CD14-positive monocyte (primary cell): ENCODE data around the gene ISCU. TPM values are rescaled to one million over a fixed set of nuclear protein-coding genes. Genes with fewer than 3 reads are reported as not detected.

Source experiments
- DNase-seq, 3 donors: peaks; one replicate each; pipeline ENCODE4 v3.0.0-alpha.2; 2011 to 2022
- H2AFZ ChIP-seq: 2 replicates; pipeline ENCODE4 v1.6.0; 2012; ENCODE audit warnings: mild to moderate bottlenecking, low read depth, low read length, inconsistent platforms; ENCODE audit not compliant: insufficient read depth, poor library complexity, severe bottlenecking
- H3K27ac ChIP-seq, 2 donors: 1 replicate in 1 of 2; 2 replicates in 1 of 2; pipeline ENCODE4 v1.5.1; 2012 to 2013; ENCODE audit warnings: low read length in 2 of 2, control low read depth in 1 of 2, inconsistent platforms in 1 of 2, low read depth in 1 of 2, mild to moderate bottlenecking in 1 of 2
- H3K27me3 ChIP-seq, 2 donors: one replicate each; pipeline versions ENCODE4 v1.6.0 to v1.6.1; 2011 to 2013; ENCODE audit warnings: low read length in 2 of 2; ENCODE audit not compliant: control insufficient read depth in 2 of 2, insufficient read depth in 2 of 2
- H3K36me3 ChIP-seq, 2 donors: replicated peaks in 1 of 2; 1 replicate in 1 of 2; 2 replicates in 1 of 2; pipeline versions ENCODE4 v1.5.1 to v1.6.1; 2012 to 2013; ENCODE audit warnings: low read length in 2 of 2, control low read depth in 1 of 2, inconsistent platforms in 1 of 2, mild to moderate bottlenecking in 1 of 2; ENCODE audit not compliant: insufficient read depth in 2 of 2, control insufficient read depth in 1 of 2
- H3K4me1 ChIP-seq, 2 donors: 1 replicate in 1 of 2; 2 replicates in 1 of 2; pipeline versions ENCODE4 v1.5.1 to v1.6.1; 2012 to 2013; ENCODE audit warnings: low read length in 2 of 2, control low read depth in 1 of 2, inconsistent platforms in 1 of 2, mild to moderate bottlenecking in 1 of 2, moderate library complexity in 1 of 2; ENCODE audit not compliant: insufficient read depth in 2 of 2, control insufficient read depth in 1 of 2
- H3K4me2 ChIP-seq: replicated peaks from 2 replicates; pipeline ENCODE3; 2012; ENCODE audit warnings: low read length, moderate library complexity, mild to moderate bottlenecking; ENCODE audit not compliant: poor library complexity, severe bottlenecking; ENCODE audit errors: extremely low read depth
- H3K4me3 ChIP-seq, 3 experiments: fragments of 200-600 bp in 1 of 3; sonication (generic) in 1 of 3; replicated peaks in 1 of 3; 1 replicate in 2 of 3; 2 replicates in 1 of 3; pipeline ENCODE4 v1.5.1; 2011 to 2013; ENCODE audit warnings: low read length in 3 of 3, mild to moderate bottlenecking in 3 of 3, control low read depth in 2 of 3, low read depth in 2 of 3, inconsistent platforms in 1 of 3, moderate library complexity in 1 of 3
- H3K79me2 ChIP-seq: 2 replicates; pipeline ENCODE4 v1.6.0; 2012; ENCODE audit warnings: mild to moderate bottlenecking, control low read depth, inconsistent platforms, low read length, moderate library complexity; ENCODE audit not compliant: insufficient read depth
- H3K9ac ChIP-seq: 2 replicates; pipeline ENCODE4 v1.6.0; 2017; ENCODE audit warnings: low read length, mild to moderate bottlenecking; ENCODE audit not compliant: insufficient read depth, poor library complexity, severe bottlenecking
- H3K9me3 ChIP-seq, 2 donors: replicated peaks in 1 of 2; 1 replicate in 1 of 2; 2 replicates in 1 of 2; pipeline versions ENCODE4 v1.5.1 to v1.6.1; 2012 to 2013; ENCODE audit warnings: low read length in 2 of 2, control low read depth in 1 of 2; ENCODE audit not compliant: control insufficient read depth in 1 of 2, insufficient read depth in 1 of 2
- H4K20me1 ChIP-seq: 2 replicates; pipeline ENCODE4 v1.6.0; 2012; ENCODE audit warnings: mild to moderate bottlenecking, low read length, control low read depth, moderate library complexity; ENCODE audit not compliant: insufficient read depth
- H3K27ac Mint-ChIP-seq, 7 donors: one replicate each; pipeline ENCODE4 v1.8.0; 2020; ENCODE audit warnings: mild to moderate bottlenecking in 7 of 7, mixed read lengths in 7 of 7, moderate library complexity in 6 of 7, inconsistent platforms in 2 of 7
- H3K27me3 Mint-ChIP-seq, 3 donors: one replicate each; pipeline ENCODE4 v1.8.0; 2021 to 2022; ENCODE audit warnings: low read depth in 3 of 3, mild to moderate bottlenecking in 3 of 3, mixed read lengths in 3 of 3, moderate library complexity in 3 of 3, inconsistent platforms in 1 of 3
- H3K36me3 Mint-ChIP-seq, 2 donors: one replicate each; pipeline ENCODE4 v1.8.0; 2020; ENCODE audit warnings: mixed read lengths in 2 of 2, inconsistent platforms in 1 of 2, mild to moderate bottlenecking in 1 of 2
- H3K4me1 Mint-ChIP-seq: one replicate; pipeline ENCODE4 v1.8.0; 2020; ENCODE audit warnings: mild to moderate bottlenecking, mixed read lengths
- H3K4me3 Mint-ChIP-seq, 2 donors: one replicate each; pipeline ENCODE4 v1.8.0; 2020; ENCODE audit warnings: mild to moderate bottlenecking in 2 of 2, mixed read lengths in 2 of 2, moderate library complexity in 1 of 2
- H3K9me3 Mint-ChIP-seq, 7 donors: one replicate each; pipeline ENCODE4 v1.8.0; 2020 to 2022; ENCODE audit warnings: mixed read lengths in 7 of 7, mild to moderate bottlenecking in 6 of 7, moderate library complexity in 6 of 7, inconsistent platforms in 2 of 7
- CTCF ChIP-seq: fragments of 200-600 bp; IDR thresholded peaks from one replicate; pipeline ENCODE4 v1.8.0; 2022; ENCODE audit warnings: antibody characterized with exemption, mild to moderate bottlenecking
- WGBS: methylation state at CpG from one replicate; pipeline ENCODE4 v1.1.5; 2013; ENCODE audit warnings: missing lambda C conversion rate; ENCODE audit not compliant: insufficient coverage; 5-methylcytosine and 5-hydroxymethylcytosine counted together
- intact Hi-C, 2 donors: fragments of 100-400 bp; cut with micrococcal nuclease; formaldehyde crosslinking; loops; one replicate each; pipeline versions ENCODE4 v1.15.0 to v1.15.1; 2023
- polyA plus RNA-seq, 3 donors: library from polyadenylated mRNA; depleted of rRNA in 1 of 3; unstranded in 2 of 3; stranded (reverse) in 1 of 3; fragments of 300-500 nt in 2 of 3; fragments of >200 nt in 1 of 3; fragmentation: Illumina TruSeq in 2 of 3; gene quantifications; 1 replicate in 2 of 3; 2 replicates in 1 of 3; pipeline ENCODE4 v1.2.3, GENCODE V29; 2012 to 2021

Gene ISCU
- polyA plus RNA-seq, 3 donors: 90.9 to 114 (median 111) TPM

GRCh38 chr12:108600702-108601007 lies 38.3 kb downstream of the ISCU start:
- DNase-seq: no peak
- Histone ChIP-seq H4K20me1 (no peaks in the 10 kb centered on the region), H3K36me3 (no peaks in the 10 kb centered on the region), H3K9ac (no peak overlapping the region), H3K27ac (no peak overlapping the region), H3K4me1 (no peaks in the 10 kb centered on the region), H3K4me3 (no peak overlapping the region), H3K27me3 (no peaks in the 10 kb centered on the region), H3K4me2 (no peak overlapping the region), H2AFZ (no peak overlapping the region), H3K79me2 (no peaks in the 10 kb centered on the region), H3K9me3 (no peaks in the 10 kb centered on the region)
- TF ChIP-seq CTCF: no peak
- 89% methylated on average over 3 of the region's 4 CpGs for WGBS
- peaks cover 1 to 6% (median 4%) of the 10 kb centered on the region in 3 donors for H3K27me3 Mint-ChIP-seq
- peaks cover 6% of the 10 kb centered on the region for H3K4me1 Mint-ChIP-seq
- intact Hi-C loops: no loop called here
- no peak overlapping the region for H3K4me3 Mint-ChIP-seq
- H3K27ac Mint-ChIP-seq: no peak overlapping the region
- peaks cover 0 to 2% (median 0%) of the 10 kb centered on the region in 7 donors for H3K9me3 Mint-ChIP-seq
- H3K36me3 Mint-ChIP-seq: no peaks in the 10 kb centered on the region

GRCh38 chr12:108602209-108602705 lies 39.9 kb downstream of the ISCU start:
- Histone ChIP-seq H4K20me1 (no peaks in the 10 kb centered on the region), H3K4me3 (no peak overlapping the region), H3K4me2 (no peak overlapping the region), H3K79me2 (no peaks in the 10 kb centered on the region), H3K27me3 (no peaks in the 10 kb centered on the region), H2AFZ (no peak overlapping the region), H3K4me1 (no peaks in the 10 kb centered on the region), H3K27ac (no peak overlapping the region), H3K9me3 (no peaks in the 10 kb centered on the region), H3K36me3 (no peaks in the 10 kb centered on the region), H3K9ac (no peak overlapping the region)
- H3K27me3 Mint-ChIP-seq: peaks cover 1 to 7% (median 4%) of the 10 kb centered on the region in 3 donors
- intact Hi-C loops: no loop called here
- WGBS: 99% methylated on average over 7 of the region's 9 CpGs
- DNase-seq: no peak
- peak overlapping the region in 1 of 7 donors; percentile 29 for H3K27ac Mint-ChIP-seq
- H3K4me3 Mint-ChIP-seq: no peak overlapping the region
- no peak for TF ChIP-seq CTCF
- H3K36me3 Mint-ChIP-seq: no peaks in the 10 kb centered on the region
- peaks cover 6% of the 10 kb centered on the region for H3K4me1 Mint-ChIP-seq
- peaks cover 0 to 3% (median 0%) of the 10 kb centered on the region in 7 donors for H3K9me3 Mint-ChIP-seq
